ENCODE data around the gene LRMDA.

Gene LRMDA

DNA sequence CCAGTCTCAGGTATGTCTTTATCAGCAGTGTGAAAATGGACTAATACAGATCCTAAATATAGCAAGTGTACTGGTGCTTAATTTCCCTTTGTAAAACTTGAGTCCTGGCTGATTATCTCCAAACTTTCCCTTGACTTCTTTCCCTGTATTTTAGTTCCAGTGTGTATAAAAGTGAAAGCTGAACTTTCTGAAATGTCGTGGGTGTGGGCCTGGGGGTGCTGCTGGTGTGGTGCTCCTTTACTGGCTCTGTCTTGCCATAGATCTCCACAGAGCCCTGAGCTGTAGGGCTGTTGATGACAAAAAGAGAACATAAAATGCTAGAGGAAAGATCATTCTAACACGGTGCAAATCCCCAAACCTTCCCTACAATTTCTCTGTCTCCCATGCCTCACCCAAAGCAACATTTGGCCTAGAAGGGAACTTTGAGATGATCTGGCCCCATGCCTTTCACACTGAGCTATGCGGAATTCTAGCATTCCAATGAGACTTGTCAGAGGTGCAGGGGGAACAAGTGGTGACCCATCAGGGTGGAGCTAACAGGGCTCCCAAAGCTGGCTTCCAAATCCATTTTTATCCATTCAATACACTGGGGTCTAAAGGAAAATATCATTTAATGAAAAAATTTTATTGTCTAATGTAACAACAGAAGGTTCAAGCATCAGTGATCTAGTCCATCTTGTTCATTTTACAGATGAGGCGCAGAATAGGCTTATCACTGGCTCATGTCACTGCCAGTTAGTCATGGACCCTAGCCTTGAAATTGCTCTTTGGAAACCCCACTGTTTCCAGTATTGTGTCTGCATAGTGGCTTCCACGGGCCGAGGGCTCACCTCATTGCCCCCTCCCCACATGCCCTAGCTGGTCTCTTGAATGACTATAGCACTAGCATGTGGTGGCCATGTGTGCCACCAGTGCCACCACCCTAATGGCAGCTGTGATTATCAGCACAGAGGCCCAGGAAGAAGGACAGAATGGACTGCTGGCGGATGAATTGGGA lies 1000.9 kb downstream of the LRMDA start:
- no peak for DNase-seq

DNA sequence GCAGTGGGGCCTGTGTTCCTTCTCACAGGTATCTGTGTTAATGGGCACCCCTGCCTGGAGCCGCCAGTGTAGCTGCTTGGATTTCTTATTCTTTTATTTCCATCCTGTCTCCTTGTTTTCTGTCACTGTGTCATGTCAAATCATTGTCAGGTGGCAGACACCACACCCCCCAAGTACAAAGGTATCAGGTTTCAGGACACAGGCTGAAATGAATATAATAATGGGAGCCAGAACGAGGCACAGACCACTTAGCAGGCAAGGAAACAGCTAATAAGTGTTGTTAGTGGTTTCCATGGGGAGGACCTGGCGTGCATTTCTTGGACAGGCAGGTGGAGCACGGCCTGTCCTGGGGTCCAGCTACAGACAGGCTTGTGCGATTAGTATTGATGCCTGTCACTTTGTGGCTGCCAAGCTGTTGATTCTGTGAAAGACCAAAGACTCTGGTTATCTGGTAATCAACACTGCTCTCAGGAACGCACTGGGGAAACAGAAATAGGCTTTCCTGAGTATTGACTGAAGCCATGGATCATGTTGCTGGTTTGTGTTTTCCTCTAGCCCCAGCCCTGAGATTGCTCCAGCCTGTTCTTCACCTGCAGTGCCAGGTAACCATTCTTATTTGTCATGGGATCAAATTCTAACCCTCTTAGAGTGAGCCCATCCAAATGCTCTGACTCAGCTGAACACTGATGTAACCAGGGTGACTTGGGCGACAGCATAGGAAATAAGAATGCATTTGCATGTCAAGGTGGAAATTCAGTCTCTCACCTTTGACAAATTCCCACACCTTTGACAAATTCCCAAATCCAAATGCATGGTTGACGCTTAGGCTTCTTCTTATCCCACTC lies 1002.0 kb downstream of the LRMDA start:
- DNase-seq = no peak

DNA sequence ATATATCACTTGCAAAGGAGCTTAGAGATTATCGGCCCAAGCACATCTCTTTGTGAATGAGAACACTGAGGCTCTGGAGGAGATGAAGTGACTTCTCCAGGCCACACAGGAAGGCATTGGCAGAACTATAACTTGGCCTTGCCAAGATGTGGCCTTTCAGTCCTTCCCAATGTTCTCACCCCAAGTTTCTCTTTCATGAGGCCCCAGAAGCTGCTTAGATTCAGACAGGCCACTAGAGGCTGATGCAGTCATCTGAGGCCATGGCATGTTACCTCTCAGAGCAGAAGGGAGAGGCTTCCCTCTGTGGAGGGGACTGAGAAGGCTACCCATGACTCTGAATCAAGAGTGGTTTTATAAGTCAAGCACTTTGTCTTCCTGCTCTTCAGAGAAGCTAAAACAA lies 1003.7 kb downstream of the LRMDA start:
- peak; percentile 34 for DNase-seq

DNA sequence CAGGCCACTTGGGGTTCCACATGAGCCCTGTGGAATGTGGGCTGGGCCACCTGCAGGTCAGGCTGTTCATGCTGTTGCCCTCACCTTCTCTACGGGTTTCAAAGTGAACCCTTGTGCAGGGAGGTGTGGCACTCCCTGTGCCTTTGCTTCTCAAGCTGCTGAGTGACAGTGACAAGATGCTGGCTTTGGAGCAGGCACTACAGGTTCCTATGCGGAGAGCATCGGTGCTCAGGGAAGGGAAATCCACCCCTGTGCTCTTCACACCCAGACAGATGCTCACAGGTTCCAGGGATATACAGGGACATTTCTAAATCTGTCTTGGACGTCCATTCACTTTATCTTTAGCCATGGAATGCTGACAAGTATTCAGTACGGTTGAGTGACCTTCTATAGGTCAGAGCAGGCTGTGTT lies 1005.0 kb downstream of the LRMDA start:
- DNase-seq = no peak

DNA sequence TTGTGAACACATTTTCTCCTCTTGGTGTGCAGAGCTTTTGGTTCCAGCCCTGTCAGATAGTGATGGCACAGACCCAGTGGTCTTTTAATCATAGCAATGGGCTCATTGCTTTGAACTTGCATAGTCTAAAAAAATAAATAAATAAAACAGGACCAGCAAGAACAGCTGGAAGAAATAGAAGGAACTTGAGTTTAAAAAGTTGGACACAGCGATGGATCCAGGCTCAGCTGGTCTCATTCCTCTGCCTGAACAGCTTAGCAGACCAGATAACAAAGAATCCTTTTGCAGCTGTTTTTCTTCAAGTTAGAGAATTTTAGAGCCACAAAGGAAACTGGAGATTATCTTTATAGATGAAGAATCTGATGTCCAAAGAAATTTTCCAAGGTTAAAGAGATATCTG lies 1005.6 kb downstream of the LRMDA start:
- DNase-seq = no peak

DNA sequence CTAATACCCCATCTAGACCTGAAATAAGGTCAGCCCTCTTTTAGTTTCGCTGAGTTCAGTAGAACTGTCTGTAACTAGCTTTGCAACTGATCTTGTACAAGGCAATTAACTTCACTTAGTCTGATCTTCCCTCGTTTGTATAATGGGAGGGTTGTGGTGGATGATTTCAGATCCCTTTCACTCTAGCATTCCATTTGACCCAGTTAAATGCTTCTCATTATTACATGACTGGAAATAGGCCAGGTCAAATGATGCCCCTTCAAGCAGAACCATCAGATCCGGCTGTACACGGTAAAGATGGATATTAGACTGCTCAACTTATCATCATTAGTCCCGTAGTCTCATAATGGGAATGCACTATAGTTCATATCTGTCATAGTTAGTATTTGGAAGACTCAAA lies 1009.0 kb downstream of the LRMDA start:
- DNase-seq = no peak

DNA sequence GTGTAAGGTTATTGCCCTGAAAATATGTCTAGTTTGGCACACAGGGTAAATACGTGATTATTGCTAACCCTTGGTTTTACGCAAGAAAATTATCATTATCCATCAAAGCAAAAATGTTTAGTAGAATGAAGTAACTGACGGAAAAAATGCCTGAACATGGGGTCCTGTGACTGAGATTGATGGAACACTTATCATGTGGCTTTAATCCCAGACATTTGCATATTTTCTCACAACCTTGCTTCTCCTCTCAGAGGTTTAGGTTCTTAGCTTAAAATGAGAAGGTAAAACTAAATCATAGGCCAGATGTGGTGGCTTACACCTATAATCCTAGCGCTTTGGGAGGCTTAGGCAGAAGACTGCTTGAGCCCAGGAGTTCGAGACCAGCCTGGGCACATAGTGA lies 1010.7 kb downstream of the LRMDA start:
- no peak for DNase-seq

DNA sequence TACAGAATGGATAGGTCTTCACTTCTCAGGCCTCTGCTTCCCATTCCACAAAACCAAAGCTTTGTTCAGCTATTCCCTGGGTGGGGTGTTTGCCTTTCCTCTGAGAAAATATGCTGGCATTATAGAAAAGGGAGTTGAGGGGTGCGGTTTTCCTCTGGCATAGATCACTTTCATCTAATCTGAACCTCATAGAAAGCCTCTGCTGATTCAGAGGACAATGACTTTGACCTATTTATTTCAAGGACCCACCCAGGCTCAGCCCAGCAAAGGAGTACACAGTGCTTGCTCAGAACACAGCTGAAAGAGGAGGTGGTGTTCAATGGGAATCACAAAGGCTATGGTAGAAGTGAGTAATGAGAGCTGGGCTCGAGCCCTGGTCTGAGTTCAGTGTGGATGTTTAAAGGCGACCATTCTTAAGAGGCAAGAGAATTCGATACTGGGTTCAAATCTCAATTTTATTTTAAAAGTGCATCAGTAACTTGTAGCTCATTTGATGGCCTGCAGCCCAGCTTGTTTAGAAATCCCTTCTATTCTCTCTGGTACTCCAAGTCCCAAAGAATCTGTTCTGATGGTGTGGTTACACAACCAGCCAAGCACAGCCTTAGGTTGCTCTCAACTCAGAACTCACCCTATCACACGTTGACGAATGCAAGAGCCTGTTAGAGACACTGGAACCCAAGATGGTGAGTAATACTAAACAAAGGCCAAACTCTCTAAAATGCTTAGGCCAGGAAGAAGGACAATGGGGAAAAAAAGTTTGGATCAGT lies 1012.8 kb downstream of the LRMDA start:
- no peak for DNase-seq

DNA sequence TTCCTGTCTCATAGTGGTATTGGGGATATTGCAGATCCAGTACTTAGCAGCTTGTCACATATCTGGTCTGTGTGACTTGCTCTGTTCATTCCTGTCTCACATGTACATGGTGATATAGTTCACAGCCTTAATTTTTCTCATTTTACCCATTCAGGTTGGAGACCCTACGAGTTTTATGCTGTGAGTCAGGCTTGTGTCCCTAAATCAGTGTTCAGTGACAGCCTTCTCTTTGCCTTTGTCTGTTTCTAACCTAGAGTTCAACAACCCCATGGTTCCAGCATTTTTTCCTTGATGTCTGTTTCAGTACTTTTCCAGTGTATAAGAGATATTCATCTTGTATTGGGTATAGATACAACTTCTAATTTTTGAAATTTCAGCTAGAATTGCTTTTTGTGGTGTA lies 1016.2 kb downstream of the LRMDA start:
- DNase-seq = no peak

DNA sequence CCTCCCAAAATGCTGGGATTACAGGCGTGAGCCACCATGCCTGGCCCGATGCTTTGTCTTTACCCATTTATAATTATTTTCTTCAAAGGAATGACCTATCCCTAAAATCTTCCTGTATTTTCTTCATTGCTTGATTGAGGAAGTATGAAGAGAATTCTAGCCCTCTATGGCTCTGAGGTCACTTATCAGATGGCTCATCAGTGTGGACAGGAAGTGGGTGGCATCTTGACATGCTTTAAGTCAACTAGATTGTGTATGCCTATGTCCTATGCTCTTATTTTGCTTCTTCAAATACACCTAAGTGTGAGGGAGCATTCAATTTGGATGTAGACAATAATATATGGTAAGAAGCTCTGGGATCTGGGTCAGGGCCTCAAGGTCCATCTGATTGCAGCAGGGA lies 1020.5 kb downstream of the LRMDA start:
- peak; percentile 60 for DNase-seq

DNA sequence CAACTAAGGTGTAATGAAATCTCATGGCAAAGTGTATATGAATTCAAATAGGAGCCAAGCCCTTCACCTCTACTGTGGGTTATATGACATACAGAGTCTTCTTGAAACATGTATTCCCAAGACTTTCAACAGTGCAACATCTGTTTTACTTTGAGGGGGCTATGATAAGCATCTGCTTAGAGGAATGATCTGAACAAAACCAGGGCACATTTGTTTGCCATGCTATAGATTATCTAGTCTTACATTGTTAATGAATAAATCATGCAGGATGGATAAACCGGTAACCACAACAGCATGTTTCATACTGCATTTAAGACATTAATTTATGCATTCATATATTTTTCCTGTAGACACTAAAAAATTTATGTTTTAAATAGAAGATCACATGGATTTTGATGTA lies 1021.9 kb downstream of the LRMDA start:
- DNase-seq = no peak

DNA sequence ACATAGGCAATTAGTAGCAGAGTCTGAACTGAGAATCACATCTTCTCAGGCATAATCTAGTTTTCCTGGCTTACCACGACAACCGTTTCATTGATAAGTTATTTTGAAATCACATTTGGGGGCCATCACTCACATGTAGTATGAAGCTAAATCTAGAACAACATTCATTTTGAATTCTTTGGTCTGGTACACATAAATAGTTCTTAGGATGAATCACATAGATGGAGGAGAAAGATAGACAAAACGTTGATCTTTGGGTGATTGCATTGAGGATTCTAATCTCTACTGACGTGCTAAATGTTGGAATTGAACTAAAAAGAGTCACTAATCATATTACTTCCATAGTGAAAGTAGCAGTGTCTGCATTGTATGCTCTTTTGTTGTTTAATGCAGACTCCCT lies 1022.6 kb downstream of the LRMDA start:
- no peak for DNase-seq

DNA sequence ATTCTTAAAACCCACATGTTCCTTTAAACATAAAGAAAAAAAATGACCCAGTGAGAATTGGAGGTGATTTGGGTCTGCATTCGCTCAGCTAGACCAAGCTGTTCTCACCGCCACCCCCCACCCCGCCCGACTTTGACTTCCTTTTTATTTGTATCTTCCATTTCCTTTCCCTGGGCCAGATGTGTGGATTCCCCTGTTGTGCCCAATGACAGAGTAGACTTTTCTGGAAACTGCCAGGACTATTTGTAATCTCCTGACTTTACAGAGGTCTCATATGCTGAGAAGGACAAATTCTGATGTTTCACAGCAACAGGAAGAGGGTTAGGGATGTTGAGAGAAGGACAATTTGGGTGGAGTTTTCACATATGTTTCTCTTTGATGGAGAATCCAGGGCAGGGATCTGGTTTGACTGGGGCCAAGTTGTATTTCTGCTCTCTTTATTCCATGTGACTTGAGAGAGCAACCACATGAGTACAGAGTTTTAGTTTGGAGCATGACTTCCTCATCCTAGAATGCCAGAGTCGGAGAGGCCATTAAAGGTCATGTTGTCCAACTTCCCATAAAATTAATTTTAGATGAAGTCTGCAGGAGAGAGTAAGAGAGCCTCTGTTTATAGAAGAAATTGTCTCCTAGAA lies 1023.2 kb downstream of the LRMDA start:
- peak; percentile 74 for DNase-seq

DNA sequence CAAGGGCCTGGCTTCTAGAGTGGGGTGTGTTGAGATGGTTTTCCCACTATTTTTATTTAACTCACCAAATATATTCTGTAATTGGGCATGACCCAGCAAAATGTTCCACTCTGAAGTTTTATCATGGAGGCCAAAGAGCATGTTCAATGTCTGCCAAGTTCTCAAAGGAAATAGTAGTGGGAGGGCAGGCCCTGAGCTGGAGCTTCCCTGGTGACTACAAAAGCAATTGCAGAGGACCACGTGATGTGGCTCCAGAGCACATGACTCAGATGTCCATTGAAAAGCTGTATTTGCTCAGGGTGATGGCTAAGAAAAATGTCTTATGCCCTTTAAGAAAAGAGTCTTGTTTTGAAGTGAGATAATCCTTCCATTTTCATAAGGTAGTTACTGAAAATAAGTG lies 1024.8 kb downstream of the LRMDA start:
- DNase-seq = peak; percentile 37

DNA sequence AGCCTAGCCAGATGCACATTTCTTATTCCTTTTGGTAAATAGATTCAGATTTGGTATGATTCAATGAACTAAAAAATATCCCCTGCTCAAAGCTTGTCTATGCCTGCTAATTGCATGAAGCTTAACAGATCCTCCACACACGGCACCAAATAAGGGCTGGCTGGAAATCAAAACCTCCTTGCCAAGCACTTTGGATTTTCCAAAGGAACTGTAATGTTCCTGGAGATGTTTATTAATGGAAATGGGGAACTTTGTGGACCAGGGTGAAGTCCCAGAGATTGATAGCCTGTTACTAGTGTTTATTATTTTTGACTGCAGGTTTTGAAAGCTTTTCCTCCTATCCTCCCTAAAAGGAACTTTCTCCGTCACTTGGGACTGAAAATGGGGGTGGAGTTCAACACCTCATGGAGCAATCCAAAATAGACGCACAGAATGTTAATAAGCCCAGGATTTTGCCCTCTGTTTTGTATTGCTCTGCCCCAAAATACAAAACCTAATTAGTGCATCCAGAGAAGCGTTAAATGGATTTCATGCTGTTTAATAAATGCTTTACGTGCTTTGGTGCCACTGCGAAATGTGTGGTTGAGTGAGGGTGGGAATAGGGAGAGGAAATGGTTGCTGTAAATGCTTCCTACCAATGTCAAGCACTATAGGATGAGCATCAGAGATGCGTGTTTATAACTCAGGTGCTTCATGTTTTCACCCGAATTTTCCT lies 1027.7 kb downstream of the LRMDA start:
- no peak for DNase-seq

DNA sequence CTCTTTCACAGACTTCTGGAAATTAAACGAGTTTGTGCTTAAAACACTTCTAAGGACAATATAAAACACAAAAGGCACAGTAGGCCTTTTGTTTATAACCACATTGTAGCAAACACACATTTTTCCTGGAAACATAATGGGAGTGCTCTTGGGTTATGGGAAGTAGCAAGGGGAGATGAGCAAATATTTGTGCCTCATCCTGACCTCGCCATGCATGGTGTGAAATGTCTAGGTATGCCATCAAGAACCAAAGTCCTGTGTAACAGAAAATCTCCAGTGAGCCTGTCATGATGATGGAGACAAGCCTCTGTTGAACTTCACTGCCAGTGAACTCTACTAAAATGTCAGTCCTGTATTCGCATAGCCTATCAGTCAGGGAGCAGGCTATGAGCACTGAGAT lies 1029.6 kb downstream of the LRMDA start:
- DNase-seq = no peak

DNA sequence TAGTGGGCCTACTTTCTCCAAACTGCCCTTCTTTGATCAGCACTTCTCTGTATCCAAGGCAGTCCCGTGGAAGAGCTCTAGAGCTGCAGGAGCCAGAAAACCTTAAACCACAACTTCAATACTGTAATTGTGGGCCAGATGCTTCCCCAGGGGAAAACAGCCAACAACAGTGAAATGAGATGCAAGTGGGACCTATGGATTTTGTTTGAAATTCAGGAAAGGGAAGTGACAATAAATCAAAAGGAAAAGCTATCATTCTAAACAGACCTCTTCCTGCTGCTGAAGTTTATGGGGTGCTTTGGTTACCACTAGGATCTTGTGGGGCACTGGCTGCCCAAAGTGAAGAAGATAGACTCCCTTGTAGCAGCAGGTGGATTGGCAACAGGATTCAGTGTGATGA lies 1031.7 kb downstream of the LRMDA start:
- DNase-seq = no peak

DNA sequence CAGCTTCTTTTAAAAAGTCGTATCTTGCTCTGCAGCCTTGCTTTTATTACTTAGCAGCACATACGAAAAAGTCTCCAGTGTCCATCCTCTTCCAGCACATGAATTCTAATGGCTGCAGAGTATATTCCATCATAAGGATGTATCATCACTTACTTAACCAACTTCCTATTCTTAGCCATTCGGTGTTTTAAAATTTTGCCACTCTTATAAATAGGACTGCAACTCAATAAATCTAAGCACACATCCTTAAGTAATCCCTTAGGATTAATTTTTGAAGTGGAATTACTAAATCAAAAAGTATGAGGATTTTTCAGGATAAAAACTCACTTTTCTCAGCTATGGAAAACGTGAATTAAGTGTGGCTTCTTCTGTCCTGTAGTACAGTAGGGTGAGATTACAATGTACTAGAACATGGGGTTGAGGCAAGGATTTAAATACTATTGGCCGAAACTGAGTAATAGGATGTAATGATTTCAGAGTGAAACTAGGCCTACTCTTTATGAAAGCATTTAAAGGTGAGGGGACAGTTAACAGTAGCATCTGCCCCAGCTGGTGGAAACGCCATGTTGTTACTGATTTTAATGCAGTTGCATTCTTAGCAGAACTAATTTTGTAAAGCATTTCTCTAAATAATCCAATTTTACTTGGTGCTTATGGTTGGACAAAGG lies 1035.5 kb downstream of the LRMDA start:
- no peak for DNase-seq

DNA sequence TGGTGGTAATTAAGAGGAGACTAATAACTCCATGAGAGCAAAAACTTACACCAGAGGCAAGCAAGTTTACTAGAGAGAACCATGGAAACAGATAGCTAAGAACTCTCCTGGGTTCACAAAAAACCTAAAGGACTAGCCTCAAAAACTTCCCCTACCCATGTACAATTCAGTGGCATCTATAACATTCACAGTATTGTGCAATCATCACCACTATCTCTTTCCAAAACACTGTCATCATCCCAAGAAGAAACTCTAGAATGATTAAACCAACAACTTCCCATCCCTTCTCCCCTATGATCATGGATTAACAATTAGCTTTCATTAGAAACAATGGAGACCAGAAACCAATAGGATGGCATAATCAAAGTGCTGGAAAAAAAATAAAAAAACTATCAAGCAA lies 1038.3 kb downstream of the LRMDA start:
- peak; percentile 43 for DNase-seq

DNA sequence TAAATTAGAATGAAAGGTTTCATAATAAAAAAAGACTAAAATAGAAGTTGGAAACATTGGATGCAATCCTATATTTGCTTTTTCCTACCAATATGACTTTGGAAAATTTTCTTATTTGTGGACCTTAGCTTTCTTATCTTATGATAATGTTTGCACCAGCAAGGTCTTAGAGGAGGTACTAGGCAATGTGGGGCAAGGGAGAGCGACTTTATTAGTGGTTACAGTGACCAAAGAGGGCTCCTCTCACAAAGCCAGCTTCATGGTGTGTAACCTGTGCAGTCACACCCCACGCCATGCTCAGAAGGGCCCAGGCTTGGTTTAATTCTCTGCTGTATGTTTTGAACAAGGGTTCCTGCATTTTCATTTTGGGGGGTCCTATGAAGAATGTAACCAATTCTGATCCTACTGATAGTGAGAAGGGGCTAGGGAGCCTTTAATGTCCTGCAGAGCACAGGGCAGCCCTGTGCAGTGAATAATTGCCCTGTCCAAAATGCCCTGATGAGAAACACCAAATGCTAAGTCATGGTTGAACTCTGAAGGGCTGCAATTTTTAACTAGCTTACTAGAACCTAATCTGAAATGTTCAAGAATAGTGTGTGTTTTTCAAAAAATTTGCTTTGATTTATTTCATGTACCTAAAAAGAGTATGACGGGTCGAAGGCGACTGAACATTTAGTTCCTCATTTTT lies 1047.8 kb downstream of the LRMDA start:
- DNase-seq = no peak

DNA sequence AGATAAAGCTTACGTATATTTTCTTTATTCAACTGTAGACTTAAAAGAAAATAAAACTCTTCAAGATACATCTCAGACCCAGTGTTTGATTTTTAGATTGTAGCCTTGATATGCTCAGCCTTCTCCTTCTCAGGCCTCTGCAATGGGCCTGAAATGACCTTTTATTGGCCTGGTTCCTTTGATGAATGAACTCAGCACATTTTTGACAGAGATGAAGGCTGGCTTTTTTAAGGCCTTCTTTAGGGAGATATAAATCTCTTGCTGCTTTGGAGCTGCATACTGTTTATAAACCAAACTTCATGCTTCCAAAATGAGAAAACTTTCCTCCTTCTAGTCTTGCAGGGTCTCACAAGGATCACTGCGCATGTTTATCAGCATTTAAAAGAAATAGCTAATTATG lies 1049.8 kb downstream of the LRMDA start:
- no peak for DNase-seq

Measured in suppressor macrophage treated with lipopolysaccharide for 4 hours (primary cell).